ENCODE results near the gene ATXN1.

ATXN1 gene

DNA sequence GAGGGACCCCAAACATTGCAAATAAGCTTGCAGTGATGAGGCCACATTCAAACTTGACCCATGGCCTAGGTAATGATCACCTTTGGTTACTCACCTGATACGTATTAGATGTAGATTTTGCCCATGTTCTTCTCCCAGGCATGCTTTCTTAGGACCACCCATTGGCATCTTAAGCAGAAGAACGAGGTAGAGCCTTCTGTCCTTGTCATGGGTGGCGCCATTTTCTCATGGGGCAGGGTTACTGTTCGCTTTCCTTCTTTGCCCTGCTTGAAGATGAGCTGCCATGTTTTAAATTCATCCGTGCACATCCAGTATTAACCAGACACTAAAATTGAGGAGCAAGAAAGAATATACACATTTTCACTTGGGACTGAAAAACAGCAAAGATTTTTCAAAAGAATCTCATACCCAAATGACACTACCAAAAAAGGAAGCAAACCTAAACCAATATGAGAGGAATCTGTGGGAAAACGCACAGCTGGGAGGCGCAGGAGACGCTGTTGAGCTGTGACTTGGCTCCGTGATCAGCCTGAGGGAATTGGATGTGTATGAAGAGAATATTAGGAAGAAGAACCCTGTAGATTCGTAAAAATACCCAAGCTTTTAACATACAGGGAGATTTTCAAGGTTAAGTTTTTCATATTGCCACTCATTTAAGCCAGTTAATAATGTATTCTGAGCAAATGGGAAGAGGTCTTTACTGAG lies 486.2 kb downstream of the ATXN1 start:
- Histone ChIP-seq H3K79me1 (replicated peaks; ENCODE audit: low read length, poor library complexity, severe bottlenecking) (no peaks in the 10 kb centered on the region), H2BK12ac (ENCODE audit: low read length in 2 of 2) (peak overlapping the region in 1 of 2 experiments; percentile 21), H2AFZ (ENCODE audit: low read depth, low read length) (no peak overlapping the region), H3K18ac (ENCODE audit: low read depth in 1 of 2, low read length in 2 of 2) (no peak overlapping the region), H2BK5ac (ENCODE audit: low read depth, low read length, poor library complexity, severe bottlenecking) (no peak overlapping the region), H3K9me3 (ENCODE audit: control insufficient read depth, low read length) (no peaks in the 10 kb centered on the region), H3K4me2 (ENCODE audit: low read length, poor library complexity, severe bottlenecking) (no peak overlapping the region), H3K23ac (ENCODE audit: low read length in 2 of 2) (no peak overlapping the region), H3K4me3 (ENCODE audit: insufficient read depth in 1 of 2, low read depth in 1 of 2, low read length in 2 of 2) (no peak overlapping the region), H4K91ac (ENCODE audit: low read length) (no peak overlapping the region), H2BK120ac (ENCODE audit: low read depth, low read length) (no peak overlapping the region), H3K9ac (ENCODE audit: low read length) (no peak overlapping the region), H3K36me3 (ENCODE audit: control insufficient read depth in 1 of 2, insufficient read depth in 2 of 2, low read depth in 1 of 2, low read length in 2 of 2) (peaks cover 0 to 3% of the 10 kb centered on the region in 2 experiments), H3K4ac (ENCODE audit: low read depth in 1 of 2, low read length in 2 of 2) (no peak overlapping the region), H3K27me3 (ENCODE audit: control insufficient read depth in 1 of 2, insufficient read depth in 1 of 2, low read length in 2 of 2) (no peaks in the 10 kb centered on the region), H3K14ac (ENCODE audit: low read length in 2 of 2) (no peak overlapping the region), H4K8ac (ENCODE audit: low read length) (no peak overlapping the region), H2AK5ac (ENCODE audit: low read length, severe bottlenecking) (no peak overlapping the region), H3K4me1 (ENCODE audit: control insufficient read depth, insufficient read depth, low read depth, low read length) (peaks cover 18% of the 10 kb centered on the region), H2BK15ac (ENCODE audit: low read depth, poor library complexity, severe bottlenecking) (no peak overlapping the region), H3K27ac (ENCODE audit: low read length, poor library complexity, severe bottlenecking) (no peak overlapping the region)
- 97% methylated on average over 9 of the region's 10 CpGs for WGBS
- no peak for DNase-seq

DNA sequence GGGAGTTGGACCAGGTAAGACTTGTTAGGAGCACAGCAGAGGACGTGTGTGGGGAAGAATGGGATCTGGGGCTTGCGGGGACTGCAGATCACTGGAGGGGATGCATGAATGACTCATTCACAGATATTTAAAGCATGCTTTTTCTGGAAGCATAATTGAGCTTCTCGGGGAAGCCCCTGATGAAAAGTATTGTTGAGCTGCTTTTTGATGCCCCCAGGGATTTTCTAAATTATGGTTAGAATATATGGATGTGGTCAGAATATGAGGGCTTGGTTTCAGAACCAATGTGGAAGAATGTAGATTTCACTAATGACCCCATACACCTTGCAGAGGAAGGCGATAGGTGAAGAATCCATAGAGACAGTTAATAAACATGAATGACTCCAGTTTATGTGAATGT lies 486.8 kb downstream of the ATXN1 start:
- H4K8ac ChIP-seq (ENCODE audit: low read length) = no peak overlapping the region
- no peak overlapping the region for H2BK5ac ChIP-seq (ENCODE audit: low read depth, low read length, poor library complexity, severe bottlenecking)
- no peak overlapping the region for H3K27ac ChIP-seq (ENCODE audit: low read length, poor library complexity, severe bottlenecking)
- no peaks in the 10 kb centered on the region for H3K27me3 ChIP-seq (ENCODE audit: control insufficient read depth in 1 of 2, insufficient read depth in 1 of 2, low read length in 2 of 2)
- H3K18ac ChIP-seq (ENCODE audit: low read depth in 1 of 2, low read length in 2 of 2) = no peak overlapping the region
- peak overlapping the region in 1 of 2 experiments; percentile 6 for H2BK12ac ChIP-seq (ENCODE audit: low read length in 2 of 2)
- no peak overlapping the region for H3K14ac ChIP-seq (ENCODE audit: low read length in 2 of 2)
- H3K79me1 ChIP-seq (replicated peaks; ENCODE audit: low read length, poor library complexity, severe bottlenecking) = no peaks in the 10 kb centered on the region
- H2AFZ ChIP-seq (ENCODE audit: low read depth, low read length) = no peak overlapping the region
- H3K9me3 ChIP-seq (ENCODE audit: control insufficient read depth, low read length) = no peaks in the 10 kb centered on the region
- H3K23ac ChIP-seq (ENCODE audit: low read length in 2 of 2) = no peak overlapping the region
- no peak for DNase-seq
- H3K36me3 ChIP-seq (ENCODE audit: control insufficient read depth in 1 of 2, insufficient read depth in 2 of 2, low read depth in 1 of 2, low read length in 2 of 2) = peaks cover 0 to 3% of the 10 kb centered on the region in 2 experiments
- no peak overlapping the region for H3K4ac ChIP-seq (ENCODE audit: low read depth in 1 of 2, low read length in 2 of 2)
- H3K4me3 ChIP-seq (ENCODE audit: insufficient read depth in 1 of 2, low read depth in 1 of 2, low read length in 2 of 2) = no peak overlapping the region
- H2AK5ac ChIP-seq (ENCODE audit: low read length, severe bottlenecking) = no peak overlapping the region
- no peak overlapping the region for H3K9ac ChIP-seq (ENCODE audit: low read length)
- peaks cover 18% of the 10 kb centered on the region for H3K4me1 ChIP-seq (ENCODE audit: control insufficient read depth, insufficient read depth, low read depth, low read length)
- H2BK120ac ChIP-seq (ENCODE audit: low read depth, low read length) = no peak overlapping the region
- 57% methylated on average over 4 of the region's 4 CpGs for WGBS
- no peak overlapping the region for H2BK15ac ChIP-seq (ENCODE audit: low read depth, poor library complexity, severe bottlenecking)
- H3K4me2 ChIP-seq (ENCODE audit: low read length, poor library complexity, severe bottlenecking) = no peak overlapping the region
- H4K91ac ChIP-seq (ENCODE audit: low read length) = no peak overlapping the region

DNA sequence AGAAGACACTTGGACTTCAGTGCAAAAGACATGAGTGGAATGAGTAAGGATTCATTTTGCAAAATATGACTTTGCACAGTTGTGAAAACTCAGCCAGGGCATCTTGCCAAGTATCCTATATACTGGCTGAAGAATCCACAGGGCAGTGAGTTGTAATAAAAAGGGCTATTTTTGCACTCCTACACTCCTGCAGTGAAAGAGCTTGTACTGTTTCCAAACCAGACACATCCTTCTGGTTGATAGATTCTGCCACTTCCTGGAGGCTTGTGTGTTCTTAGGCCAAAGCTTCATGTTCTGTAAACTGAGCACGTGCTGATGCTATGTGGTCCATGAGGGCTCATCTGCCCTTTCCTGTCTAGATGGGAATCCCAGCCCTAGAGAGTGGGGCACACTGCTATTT lies 488.0 kb downstream of the ATXN1 start:
- H2BK12ac ChIP-seq (ENCODE audit: low read length in 2 of 2) = no peak overlapping the region
- no peak overlapping the region for H3K27ac ChIP-seq (ENCODE audit: low read length, poor library complexity, severe bottlenecking)
- no peak overlapping the region for H2BK120ac ChIP-seq (ENCODE audit: low read depth, low read length)
- no peak overlapping the region for H3K9ac ChIP-seq (ENCODE audit: low read length)
- no peak overlapping the region for H3K14ac ChIP-seq (ENCODE audit: low read length in 2 of 2)
- H3K9me3 ChIP-seq (ENCODE audit: control insufficient read depth, low read length) = no peaks in the 10 kb centered on the region
- peaks cover 16% of the 10 kb centered on the region for H3K4me1 ChIP-seq (ENCODE audit: control insufficient read depth, insufficient read depth, low read depth, low read length)
- peak; percentile 55 for DNase-seq
- H3K18ac ChIP-seq (ENCODE audit: low read depth in 1 of 2, low read length in 2 of 2) = peak overlapping the region in 1 of 2 experiments; percentile 1
- no peak overlapping the region for H2AFZ ChIP-seq (ENCODE audit: low read depth, low read length)
- no peaks in the 10 kb centered on the region for H3K36me3 ChIP-seq (ENCODE audit: control insufficient read depth in 1 of 2, insufficient read depth in 2 of 2, low read depth in 1 of 2, low read length in 2 of 2)
- H2AK5ac ChIP-seq (ENCODE audit: low read length, severe bottlenecking) = no peak overlapping the region
- H3K23ac ChIP-seq (ENCODE audit: low read length in 2 of 2) = no peak overlapping the region
- H2BK15ac ChIP-seq (ENCODE audit: low read depth, poor library complexity, severe bottlenecking) = no peak overlapping the region
- H3K27me3 ChIP-seq (ENCODE audit: control insufficient read depth in 1 of 2, insufficient read depth in 1 of 2, low read length in 2 of 2) = no peaks in the 10 kb centered on the region
- no peak overlapping the region for H2BK5ac ChIP-seq (ENCODE audit: low read depth, low read length, poor library complexity, severe bottlenecking)
- 5% methylated on average over 1 of the region's 1 CpG for WGBS
- H3K4me2 ChIP-seq (ENCODE audit: low read length, poor library complexity, severe bottlenecking) = no peak overlapping the region
- H3K4ac ChIP-seq (ENCODE audit: low read depth in 1 of 2, low read length in 2 of 2) = no peak overlapping the region
- H4K8ac ChIP-seq (ENCODE audit: low read length) = no peak overlapping the region
- H3K4me3 ChIP-seq (ENCODE audit: insufficient read depth in 1 of 2, low read depth in 1 of 2, low read length in 2 of 2) = no peak overlapping the region
- H3K79me1 ChIP-seq (replicated peaks; ENCODE audit: low read length, poor library complexity, severe bottlenecking) = no peaks in the 10 kb centered on the region
- H4K91ac ChIP-seq (ENCODE audit: low read length) = no peak overlapping the region

DNA sequence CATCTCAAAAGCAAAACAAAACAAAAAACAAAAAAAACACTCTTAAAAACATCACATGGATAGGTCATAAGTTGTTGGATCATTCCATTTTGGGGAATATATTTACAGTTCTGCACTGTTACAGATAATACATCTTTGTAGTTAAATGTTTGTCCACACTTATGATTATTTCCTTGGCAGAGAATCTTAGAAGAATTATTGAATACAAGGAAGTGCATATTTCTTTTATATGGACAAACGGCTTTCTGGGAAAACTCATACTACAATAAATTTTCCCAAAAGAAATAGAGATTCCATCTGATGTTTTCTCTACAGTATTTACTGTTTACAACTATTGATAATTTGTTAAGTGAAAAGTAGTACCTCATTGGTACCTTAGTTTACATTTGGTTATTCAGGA lies 489.1 kb downstream of the ATXN1 start:
- Histone ChIP-seq H3K79me1 (replicated peaks; ENCODE audit: low read length, poor library complexity, severe bottlenecking) (no peaks in the 10 kb centered on the region), H2AFZ (ENCODE audit: low read depth, low read length) (no peak overlapping the region), H4K8ac (ENCODE audit: low read length) (no peak overlapping the region), H3K4ac (ENCODE audit: low read depth in 1 of 2, low read length in 2 of 2) (no peak overlapping the region), H3K18ac (ENCODE audit: low read depth in 1 of 2, low read length in 2 of 2) (no peak overlapping the region), H3K4me2 (ENCODE audit: low read length, poor library complexity, severe bottlenecking) (no peak overlapping the region), H3K4me3 (ENCODE audit: insufficient read depth in 1 of 2, low read depth in 1 of 2, low read length in 2 of 2) (no peak overlapping the region), H3K9me3 (ENCODE audit: control insufficient read depth, low read length) (no peaks in the 10 kb centered on the region), H3K14ac (ENCODE audit: low read length in 2 of 2) (no peak overlapping the region), H2BK5ac (ENCODE audit: low read depth, low read length, poor library complexity, severe bottlenecking) (no peak overlapping the region), H3K27me3 (ENCODE audit: control insufficient read depth in 1 of 2, insufficient read depth in 1 of 2, low read length in 2 of 2) (no peaks in the 10 kb centered on the region), H2BK12ac (ENCODE audit: low read length in 2 of 2) (no peak overlapping the region), H3K23ac (ENCODE audit: low read length in 2 of 2) (no peak overlapping the region), H3K9ac (ENCODE audit: low read length) (no peak overlapping the region), H3K36me3 (ENCODE audit: control insufficient read depth in 1 of 2, insufficient read depth in 2 of 2, low read depth in 1 of 2, low read length in 2 of 2) (no peaks in the 10 kb centered on the region), H3K4me1 (ENCODE audit: control insufficient read depth, insufficient read depth, low read depth, low read length) (peaks cover 6% of the 10 kb centered on the region), H2AK5ac (ENCODE audit: low read length, severe bottlenecking) (no peak overlapping the region), H2BK15ac (ENCODE audit: low read depth, poor library complexity, severe bottlenecking) (no peak overlapping the region), H4K91ac (ENCODE audit: low read length) (no peak overlapping the region), H2BK120ac (ENCODE audit: low read depth, low read length) (no peak overlapping the region), H3K27ac (ENCODE audit: low read length, poor library complexity, severe bottlenecking) (no peak overlapping the region)
- WGBS = no CpG with 5 or more reads among the region's 1 CpG
- no peak for DNase-seq
